Measurements from ENCODE around the gene BCAR1.

DNA sequence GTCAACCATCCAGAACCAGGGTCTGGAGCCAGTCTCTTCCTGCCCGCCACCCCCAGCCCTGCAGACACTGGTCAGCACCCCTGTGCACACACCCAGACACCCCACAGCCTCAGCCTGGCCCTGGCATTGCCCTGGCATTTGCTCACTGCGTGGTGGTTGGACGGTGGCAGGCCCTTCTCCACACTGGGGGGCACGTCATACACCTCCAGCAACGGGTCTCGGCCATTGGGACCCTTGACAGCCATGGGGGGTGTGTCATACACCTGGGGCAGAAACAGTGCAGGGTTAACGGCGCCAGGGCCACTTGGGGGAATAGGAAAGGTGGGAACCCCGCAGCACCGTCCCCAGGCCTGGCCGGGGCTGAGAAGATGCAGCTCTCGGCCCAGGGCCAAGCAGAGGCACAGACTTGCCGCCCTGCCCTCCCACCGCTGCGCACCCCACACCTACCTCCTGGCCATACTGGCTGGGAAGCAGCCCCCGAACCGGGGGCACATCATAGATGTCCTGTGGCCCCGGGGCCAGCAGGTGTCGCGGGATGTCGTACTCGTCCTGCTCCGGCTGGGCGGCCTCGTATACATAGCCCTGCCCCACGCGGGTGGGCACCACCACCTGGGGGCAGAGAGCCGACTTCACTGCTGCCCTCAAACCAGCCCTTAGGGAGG is 14.6 kb downstream of the BCAR1 start:
- TF ChIP-seq, protein P1, sequence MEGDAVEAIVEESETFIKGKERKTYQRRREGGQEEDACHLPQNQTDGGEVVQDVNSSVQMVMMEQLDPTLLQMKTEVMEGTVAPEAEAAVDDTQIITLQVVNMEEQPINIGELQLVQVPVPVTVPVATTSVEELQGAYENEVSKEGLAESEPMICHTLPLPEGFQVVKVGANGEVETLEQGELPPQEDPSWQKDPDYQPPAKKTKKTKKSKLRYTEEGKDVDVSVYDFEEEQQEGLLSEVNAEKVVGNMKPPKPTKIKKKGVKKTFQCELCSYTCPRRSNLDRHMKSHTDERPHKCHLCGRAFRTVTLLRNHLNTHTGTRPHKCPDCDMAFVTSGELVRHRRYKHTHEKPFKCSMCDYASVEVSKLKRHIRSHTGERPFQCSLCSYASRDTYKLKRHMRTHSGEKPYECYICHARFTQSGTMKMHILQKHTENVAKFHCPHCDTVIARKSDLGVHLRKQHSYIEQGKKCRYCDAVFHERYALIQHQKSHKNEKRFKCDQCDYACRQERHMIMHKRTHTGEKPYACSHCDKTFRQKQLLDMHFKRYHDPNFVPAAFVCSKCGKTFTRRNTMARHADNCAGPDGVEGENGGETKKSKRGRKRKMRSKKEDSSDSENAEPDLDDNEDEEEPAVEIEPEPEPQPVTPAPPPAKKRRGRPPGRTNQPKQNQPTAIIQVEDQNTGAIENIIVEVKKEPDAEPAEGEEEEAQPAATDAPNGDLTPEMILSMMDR (IDR thresholded peaks at IDR 0.05): no peak
- TF ChIP-seq POLR2A (IDR thresholded peaks at IDR 0.05): no peak
